ENCODE measurements around the gene EWSR1. TPM values are rescaled to one million over a fixed set of nuclear protein-coding genes. Genes with fewer than 3 reads are reported as not detected.

The EWSR1 gene
- total RNA-seq, result 215 and 242 TPM in 2 replicates

GRCh38 chr22:29267858-29268510 lies at the start of gene EWSR1, which contains the start of gene RHBDD3:
TSS of gene EWSR1 (plus strand) at chr22:29268268. CDS start at chr22:29268337, 69 bp downstream.
TSS of gene RHBDD3 (minus strand) at chr22:29267981. CDS start at chr22:29265626, 2,355 bp downstream.

GRCh38 chr22:29306175-29306834 lies 38.2 kb downstream of the EWSR1 start, which contains the start of gene GAS2L1:
TSS of gene GAS2L1 (plus strand) at chr22:29306650. CDS start at chr22:29308106, 1,456 bp downstream.

GRCh38 chr22:29315286-29316140 lies 47.4 kb downstream of the EWSR1 start, which contains the start of gene RASL10A:
TSS of gene RASL10A (minus strand) at chr22:29315697. CDS start at chr22:29315246, 451 bp downstream.

Other genes with a start within 250 kb of the EWSR1 start
- not detected in 2 replicates for gene C22orf31, start 206.4 kb upstream of the EWSR1 start, total RNA-seq
- gene KREMEN1, start 195.2 kb upstream of the EWSR1 start, total RNA-seq, result 0.44 and 0.67 TPM in 2 replicates
- gene EMID1, start 62.4 kb upstream of the EWSR1 start, total RNA-seq, result under 0.01 and 1.9 TPM in 2 replicates
- 25.6 and 30.1 TPM in 2 replicates for gene RHBDD3, start 287 bp upstream of the EWSR1 start, total RNA-seq
- 34.9 and 47.1 TPM in 2 replicates for gene GAS2L1, start 38.4 kb downstream of the EWSR1 start, total RNA-seq
- 0.07 and 0.20 TPM in 2 replicates for gene RASL10A, start 47.4 kb downstream of the EWSR1 start, total RNA-seq
- gene AP1B1, start 120.3 kb downstream of the EWSR1 start, total RNA-seq, result 97.7 and 109 TPM in 2 replicates
- gene RFPL1, start 170.3 kb downstream of the EWSR1 start, total RNA-seq, result not detected in 2 replicates
- 1.2 and 2.1 TPM in 2 replicates for gene NEFH, start 211.9 kb downstream of the EWSR1 start, total RNA-seq

All from mammary microvascular endothelial cell (primary cell).